CD4-positive, alpha-beta T cell treated with Interleukin-4 for 1 hour (primary cell): ENCODE results near the gene IFT43.

Source experiments
- DNase-seq, 2 donors: peaks; one replicate each; pipeline ENCODE4 v3.0.0-alpha.2; 2020 to 2022

Gene IFT43

DNA sequence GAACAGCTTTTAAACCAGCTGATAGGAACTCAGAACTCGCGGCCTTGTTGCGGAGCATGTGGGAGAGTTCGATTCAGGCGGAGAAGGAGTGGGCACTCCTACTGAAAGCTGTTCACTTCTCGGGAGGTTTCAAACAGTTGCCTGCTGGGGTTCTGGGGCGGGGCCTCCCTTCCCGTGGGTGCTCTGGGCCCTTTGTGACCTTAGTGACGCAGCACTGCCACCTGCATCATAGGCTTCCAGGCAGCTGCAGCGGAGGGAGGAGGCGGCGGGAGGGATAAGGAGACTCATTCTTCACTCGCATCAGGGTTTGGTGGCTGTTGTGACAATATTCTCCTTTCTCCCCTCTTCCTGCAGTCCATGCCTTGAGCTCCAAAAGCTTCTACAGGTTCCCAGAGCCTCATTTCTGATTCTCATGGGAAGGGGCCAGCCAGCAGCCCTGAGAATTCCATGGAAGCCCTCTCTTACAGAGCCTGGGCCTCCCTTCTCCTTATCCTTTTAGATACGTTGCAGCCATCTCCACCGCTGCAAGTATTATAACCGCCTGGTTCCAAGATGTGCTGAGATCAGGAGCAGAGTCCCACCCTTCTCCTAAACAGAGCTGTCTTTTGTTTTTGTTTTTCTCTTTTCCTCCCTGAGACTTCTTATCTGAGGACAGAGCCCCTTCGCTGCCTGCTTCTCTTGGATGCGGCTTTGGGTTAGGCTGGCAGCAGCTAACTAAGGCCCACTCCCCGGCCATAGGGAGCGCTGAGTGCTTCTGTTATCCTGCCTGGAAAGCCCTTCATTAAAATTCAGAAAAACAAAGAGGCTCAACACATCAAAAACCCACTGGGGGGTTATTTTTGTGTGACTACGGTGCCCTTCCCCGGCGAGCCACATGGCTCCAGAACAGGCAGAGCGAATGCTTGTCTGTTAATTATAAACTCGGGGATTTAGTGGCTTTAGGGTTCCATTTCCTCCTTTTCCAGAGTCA, 98.5 kb downstream of the IFT43 start:
- DNase-seq, result no peak

DNA sequence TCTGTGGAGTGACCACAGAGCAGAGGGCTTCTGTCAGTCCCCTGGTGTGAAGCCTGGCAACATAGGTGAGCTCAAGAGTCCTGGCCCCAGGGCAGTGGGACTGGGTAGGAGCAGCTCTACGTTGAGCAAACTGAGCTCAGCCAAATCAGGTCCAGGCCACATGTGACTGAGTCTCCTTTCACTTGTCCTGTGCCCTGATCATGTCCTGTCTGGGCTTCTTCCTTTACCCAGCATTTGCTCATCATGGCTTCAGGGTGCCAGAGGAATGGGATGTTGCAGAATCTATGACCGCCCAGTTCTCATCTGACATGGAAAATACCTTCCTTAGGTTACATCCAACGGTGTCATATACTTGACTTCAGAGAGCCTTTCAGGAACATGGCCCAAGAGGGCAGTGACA, 99.8 kb downstream of the IFT43 start:
- DNase-seq, result no peak

DNA sequence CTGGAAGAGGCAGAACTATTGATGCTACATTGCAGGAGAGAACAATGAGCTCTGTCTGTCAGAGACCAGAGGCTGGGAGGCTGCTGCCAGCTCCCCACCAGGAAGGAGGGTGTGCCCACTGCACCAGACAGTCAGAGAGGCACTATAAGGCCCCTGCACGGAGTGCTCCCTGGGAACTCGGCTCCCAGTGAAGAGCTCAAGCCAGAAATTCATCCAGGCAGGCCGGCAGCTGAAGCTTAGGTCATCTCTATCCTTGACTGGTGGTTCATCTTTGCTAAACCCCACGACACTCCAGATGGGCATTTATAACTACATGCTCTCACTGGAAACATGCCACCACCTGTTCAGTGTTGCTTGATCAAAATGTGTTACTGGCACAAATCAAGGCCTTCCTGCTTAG, 101.1 kb downstream of the IFT43 start:
- no peak for DNase-seq

DNA sequence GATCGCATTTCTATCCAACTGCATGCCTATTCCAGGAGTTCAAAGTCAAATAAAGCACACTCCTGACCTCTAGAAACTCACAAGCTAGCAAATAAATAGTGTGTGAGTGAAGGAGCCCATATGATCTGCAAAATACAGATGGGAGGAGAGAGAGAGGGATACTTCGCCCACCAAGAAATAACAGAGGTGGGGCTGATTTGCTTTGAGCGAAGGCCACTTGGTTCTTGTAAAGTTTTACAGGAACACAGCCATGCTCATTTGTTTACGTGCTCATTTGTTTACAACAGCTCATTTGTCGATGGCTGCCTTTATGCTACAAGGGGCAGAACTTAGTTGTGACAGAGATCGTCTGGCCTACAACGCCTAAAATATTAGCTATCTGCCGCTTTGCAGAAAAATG, 102.8 kb downstream of the IFT43 start:
- DNase-seq, result no peak

DNA sequence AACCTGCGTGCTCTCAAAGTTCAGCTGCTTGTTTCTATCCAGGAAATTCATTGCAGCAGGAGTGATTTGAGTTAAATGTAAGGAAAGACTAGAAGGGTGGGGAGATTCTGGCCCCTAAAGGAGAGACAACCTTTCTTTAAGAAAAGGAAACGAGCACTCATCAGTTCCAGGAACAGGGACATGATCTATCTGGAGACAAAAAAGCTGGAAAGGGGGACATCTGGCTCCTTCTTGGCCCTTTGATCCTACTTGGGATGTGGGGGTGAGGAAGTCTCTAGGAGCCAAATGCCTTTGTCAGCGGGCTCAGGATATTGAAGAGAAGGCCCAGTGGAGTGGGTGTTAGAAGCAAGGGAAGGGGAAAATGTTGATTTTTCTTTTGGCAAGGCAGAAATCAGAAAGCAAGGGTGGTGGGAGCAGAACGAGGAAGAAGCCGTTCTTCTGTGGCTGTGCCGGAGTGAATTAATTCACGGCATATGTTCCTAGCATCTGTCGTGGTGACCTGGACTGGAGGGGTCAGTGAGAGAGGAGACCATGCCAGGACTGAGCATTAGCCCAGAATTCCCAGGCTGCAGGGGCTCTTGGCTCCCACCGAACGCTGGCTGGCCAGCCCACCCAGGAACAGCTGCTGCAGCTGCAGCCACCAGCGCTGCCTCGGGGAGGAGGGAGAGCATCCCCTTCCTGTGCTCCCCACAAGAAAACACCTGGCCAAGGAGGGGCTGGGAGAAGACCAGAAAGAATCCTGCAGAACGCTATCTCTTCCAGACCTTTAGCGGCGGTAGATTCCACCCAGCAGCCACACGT, 103.4 kb downstream of the IFT43 start:
- no peak for DNase-seq

DNA sequence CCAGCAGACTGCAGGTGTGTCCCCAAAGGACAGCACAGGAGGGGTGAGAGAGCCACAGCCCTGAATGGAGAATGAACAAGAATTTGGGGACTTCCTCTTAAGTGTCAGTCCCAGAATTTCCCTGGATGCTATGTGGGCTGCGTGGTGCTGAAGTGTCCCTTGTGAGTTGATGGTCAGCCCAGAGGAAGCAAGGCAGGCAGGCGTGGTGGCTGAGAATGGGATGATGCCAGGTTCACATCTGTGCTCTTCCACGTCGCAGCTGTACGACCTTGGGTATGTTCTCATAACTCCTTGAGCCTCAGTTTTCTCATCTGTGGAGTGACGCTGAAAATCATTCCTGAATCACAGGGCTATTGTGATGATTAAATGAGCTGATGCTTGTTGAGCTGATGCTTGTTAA, 104.0 kb downstream of the IFT43 start:
- no peak for DNase-seq

DNA sequence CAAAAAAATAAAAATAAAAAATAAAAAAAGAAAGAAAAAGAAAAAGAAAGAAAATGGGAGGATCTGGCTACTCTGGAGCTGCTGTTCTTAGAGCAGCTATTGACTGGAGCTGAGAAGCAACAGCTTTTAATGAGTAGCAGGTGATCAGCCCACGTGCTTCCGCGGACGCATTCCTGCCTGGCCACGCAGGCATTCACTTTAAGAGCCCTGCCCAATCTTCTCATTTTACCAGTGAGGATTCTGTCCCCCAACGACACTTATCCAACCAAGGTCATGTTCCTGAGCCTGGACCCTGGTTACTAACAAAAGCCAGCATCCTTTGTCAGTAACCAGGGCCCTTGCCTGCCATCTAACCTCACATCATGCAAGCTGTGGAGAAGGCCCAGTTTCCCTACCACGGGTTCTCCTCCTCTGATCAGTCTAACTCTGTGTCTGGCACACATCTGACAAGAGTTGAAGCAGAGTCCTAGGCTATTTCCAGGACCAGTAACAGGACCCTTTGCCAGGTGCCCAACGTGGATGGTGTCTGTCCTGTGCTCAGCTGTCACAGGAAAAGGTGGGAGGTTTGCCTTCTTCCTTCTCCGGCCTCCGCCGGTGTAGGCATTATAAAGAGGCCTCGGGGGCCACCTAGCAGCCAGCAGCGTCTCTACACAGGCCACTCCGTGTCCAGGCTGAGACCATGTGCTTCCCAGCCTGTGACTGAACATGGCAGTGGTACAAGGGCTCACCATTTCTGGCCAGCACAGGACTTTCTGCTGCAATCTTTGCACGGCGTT, 105.2 kb downstream of the IFT43 start:
- DNase-seq, result no peak

DNA sequence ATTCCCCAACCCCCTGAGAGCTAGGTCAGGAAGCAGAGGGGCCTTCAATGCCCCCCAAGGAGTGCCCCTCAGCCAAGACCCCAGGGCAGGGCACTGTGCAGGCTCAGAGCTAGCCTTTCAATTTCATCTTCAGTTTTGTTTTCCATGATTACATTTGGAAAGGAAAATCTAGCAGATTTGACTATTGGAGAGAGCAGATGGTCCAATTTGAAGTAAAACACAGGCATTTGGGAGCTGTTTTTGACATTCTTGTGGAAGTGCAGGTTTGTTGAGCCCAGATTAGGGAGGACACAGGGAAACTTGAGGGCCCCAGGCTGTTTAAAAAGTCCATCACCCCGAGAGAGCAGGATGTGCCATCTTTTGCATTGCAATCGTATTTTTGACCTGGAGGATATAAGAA, 107.5 kb downstream of the IFT43 start:
- DNase-seq, result no peak

DNA sequence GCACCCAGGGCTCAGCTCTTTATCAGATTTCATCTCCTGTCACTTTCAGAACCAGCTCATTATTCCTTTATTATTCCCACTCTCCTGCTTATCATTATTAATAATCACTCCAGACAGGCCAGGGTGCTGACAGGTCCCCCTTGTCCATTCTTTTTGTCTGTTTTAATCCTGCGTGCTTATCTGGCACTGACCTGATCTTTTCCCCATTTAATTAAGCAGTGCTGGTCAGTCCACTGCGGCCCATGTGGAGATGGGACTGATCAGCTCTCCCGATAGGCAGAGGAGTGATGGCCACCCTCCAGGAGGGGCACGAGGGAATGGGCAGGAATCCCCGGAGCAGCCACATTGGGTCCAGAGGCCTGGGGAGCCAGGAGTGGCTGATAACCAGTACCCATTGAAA, 110.7 kb downstream of the IFT43 start:
- DNase-seq, result no peak

DNA sequence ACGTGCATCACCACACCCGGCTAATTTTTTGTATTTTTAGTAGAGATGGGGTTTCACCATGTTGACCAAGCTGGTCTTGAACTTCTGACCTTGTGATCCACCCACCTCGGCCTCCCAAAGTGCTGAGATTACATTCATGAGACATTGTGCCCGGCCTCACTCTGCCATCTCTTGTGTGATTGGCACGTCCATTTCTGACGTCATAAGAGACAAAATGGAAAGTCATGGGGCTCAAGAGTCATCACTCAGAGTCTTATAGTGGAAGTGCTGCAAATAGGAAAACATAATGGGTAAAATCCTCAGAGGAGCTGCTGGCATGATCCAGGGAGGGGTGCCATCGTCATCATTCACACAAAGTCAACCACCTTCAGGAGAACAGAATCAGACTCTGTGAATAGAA, 112.0 kb downstream of the IFT43 start:
- no peak for DNase-seq

DNA sequence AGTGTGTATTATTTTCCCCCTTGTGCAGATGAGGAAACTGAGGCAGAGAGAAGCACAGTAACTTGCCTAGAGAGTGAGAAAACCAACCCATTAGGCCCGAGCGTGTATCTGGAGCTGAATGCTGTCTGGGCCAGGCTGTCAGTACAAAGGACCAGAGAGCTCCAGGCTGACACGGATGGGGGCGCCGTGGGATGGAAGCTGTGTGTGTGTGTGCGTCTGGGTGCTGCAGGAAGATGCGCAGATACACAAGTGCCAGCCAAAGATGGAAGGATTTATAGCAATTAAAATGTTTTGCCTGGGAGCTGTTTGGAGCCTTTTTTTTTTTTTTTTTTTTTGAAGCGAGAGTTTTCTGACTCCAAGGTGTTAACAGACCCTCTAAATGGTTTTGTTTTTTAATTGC, 112.5 kb downstream of the IFT43 start:
- DNase-seq, result no peak

DNA sequence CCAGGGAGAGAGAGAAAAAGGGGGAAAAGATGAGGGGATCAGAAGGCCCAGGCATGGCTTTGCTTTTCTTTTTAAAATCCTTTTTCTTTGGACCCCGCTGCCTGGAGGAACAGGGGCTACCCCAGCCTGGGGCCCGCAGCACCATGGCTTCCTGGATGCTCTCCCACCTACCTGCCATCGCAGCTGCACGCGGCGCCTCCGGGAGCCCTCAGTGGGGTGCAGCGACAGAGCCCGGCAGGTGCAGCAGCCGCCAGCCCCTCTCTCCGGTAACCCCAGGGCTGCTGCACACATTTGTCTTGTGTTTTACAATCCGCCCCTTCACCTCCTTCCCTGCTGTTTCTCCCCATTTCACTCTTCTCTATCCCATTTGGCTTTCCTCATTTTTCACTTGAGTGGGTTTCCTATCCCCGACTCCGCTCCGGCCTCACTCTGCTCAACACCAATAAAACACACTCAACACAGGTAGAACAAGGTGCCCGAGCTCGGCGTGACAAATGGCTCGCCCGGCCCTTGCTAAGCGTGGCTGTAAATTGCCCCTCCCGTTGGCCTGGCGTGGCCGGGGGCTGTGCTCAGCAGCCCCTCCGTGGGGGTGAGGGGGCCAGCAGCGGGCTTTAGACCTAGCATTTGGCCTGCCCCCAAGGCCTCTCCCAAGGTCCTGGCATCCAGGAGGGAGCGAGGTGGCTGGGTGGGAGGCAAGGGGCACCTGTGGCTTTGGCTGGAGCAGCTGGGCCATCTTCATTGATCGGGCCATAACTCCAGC, 113.5 kb downstream of the IFT43 start:
- DNase-seq, result no peak

DNA sequence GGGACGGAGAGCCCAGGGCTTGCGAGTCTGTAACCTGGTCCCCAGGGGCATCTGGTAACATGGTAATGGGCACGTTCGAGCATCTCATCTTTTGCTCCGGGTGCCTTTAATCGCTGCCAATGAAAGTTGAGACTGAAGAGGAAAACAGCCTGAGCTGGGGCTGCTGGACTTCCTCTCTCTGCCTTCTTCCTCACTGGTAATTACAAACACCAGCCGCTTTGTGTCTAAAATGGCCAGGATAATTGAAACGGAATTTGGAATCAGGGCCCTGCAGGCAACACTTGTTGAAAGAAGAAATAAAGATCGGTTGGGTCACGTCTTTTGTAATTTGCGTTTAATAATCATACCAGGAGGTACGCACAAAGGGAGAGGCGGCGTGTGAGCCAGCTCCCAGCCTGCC, 114.7 kb downstream of the IFT43 start:
- DNase-seq, result no peak

DNA sequence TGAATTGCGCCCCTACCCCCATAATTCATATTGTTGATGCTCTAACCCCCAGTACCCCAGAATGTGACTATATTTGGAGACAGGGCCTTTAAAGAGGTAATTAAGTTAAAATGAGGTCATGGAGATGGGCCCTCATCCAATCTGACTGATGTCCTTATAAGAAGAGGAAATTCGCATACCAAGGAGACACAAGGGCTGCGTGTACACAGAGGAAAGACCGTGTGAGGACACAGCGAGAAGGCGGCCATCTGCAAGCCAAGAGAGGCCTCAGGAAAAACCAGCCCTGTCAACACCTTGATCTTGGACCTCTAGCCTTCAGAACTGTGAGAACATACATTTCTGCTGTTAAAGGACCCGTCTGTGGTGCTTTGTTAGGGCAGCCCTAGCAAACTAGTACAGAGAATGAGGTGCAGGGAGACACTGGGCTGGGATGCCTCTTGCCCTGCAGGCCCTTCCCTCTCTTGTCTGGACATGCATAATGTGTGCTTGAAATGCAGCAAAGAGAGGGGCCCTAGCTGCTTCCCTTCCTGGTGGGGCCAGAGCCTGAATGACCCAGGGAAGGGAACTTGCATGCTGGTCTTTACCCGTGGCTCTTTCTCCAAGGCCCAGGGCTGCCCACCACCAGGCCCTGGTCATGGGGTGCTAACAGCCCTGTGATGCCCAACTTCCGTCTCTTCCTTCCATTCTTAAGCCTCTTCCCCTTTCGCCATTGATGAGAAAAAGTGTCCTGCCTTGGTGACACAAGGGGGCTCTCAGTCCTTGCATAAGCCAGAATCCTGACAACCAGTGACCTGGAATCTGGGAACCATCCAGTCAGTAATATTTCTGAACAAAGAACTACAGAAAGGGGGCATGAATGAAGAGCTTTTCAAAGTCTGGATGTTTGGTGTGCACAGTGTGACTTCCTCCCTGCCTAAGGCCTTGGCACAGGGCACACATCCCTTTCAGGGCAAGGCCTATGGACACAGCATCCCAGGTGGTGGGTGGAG, 116.1 kb downstream of the IFT43 start:
- DNase-seq, result no peak

DNA sequence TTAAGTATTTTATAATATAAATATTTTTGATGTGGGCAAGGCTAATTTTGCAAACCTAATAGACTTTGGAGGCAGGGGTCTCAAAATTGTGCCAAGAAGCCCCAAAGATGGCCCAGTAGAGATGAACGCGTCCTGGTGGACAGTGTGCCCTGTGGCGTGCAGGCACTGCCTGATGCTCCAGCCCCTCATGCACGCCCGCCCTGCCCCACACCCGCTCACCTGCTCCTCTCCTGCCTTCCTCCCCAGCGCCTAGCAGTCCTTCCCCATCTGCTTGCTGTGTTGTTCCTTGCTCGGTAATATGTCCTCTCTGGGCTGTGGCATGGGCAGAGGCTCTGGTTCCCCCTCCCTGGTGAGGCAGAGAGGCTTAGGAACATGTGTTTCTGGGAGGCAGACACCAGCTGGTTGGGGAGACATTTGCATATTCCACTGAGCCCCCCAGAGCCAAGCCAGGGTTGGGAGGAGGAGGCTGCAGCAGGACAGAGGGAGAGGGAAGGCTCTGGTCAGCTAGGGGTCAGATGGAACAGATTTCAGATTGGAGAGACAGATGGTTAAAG, 119.3 kb downstream of the IFT43 start:
- no peak for DNase-seq

DNA sequence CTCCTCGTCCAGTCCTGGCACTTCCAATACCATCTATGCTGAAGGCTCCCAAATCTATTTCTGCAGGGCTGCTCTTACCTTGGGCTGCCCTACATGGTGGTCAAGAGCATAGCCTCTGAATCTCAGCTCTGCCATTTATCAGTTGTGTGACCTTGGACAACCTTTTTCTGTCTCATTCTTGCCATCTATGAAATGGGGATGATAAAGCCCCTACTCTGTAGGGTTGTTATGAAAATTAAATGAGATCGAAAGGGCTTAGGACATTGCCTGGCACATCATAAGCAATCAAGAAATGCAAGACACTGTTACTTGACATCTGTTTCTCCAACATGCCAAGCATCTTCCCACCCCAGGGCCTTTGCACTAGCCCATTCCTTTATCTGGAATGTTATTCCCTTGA, 120.6 kb downstream of the IFT43 start:
- no peak for DNase-seq

DNA sequence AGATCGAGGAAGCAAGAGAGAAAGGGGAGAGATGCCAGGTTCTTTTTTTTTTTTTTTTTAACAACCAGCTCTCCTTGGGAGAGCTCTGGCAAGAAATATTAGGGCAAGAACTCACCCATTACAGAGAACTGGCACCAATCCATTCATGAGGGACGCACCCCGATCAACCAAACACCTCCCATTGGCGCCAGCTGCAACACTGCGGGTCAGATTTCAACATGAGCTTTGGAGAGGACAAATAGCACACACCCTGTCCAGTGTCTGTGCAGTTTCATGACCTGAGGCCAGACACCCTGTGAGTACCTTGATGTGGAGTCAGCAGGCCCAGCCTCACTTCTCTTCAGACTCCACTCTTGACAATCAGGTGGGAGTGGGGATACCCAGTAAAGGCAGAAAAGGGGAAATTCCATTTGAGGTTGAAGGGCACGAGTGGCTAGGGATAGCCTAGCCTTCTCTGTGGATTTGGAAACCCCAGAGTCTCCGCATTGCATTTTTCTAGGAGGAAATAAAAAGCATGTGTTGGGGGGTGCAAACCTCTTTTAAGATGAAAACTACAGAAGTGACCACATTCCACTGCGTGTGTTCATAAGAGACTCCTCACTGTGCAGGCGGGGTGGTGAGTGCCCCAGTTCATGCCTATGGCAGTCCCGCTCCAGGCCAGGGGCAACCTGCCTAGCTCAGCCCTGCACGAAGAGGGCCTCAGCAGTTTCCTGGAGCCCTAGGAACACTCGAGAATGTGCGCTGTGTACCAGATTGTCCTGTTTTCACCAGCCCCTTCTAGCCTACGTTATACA, 123.7 kb downstream of the IFT43 start:
- DNase-seq, result no peak

DNA sequence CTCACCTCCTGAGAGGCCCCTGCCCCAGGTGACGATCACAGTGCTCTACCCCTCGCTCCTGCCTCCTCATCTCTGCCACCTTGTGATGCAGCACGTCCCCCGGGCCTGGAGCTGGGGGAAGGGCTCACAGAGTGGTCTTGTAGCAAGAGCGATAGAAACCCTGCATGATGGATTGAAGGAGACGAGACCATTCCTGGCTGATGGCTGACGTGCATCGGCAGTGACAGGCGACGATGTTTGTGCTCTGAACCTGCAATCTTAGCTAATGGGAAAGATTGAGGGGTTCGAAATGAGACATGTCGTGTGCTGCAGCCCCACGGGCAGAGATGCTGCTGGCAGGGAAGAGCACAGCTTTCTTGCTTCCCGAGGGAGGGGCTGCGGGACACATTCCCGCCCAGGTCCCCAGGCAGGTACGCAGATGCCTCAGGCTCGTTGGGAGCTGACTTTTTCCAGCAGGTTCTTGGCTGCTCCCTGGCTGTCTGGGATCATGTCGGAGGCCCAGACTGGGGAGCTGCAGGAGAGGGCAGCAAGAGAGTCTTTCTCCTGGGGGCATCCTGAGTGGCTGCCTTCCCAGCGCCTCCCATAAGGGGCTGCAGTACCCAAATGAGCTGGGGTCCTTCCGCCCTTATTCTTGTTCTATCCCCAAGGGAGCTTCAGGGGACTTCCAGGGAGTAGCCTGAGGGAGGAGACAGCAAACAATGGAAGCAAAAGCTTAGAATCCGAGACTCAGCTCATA, 127.5 kb downstream of the IFT43 start:
- no peak for DNase-seq

DNA sequence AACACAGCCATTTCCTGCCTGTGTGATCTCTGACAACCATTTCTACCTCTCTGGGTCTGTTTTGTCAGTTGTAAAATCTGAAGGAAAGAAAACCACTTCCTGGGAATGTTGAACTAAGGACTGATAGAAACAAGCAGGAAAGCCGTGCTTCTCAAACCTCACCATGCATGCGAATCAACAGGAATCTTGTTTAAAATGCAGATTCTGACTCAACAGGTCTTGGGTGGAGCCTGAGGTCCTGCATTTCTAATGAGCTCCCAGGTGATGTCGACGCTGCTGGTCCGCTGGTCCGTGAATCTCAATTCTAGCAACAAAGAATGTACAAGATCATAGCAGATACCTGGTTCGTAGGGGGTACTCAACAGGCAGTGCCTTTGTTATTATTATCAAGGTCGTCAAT, 128.1 kb downstream of the IFT43 start:
- no peak for DNase-seq
